NT2/D1 (cell line): ENCODE measurements around the gene ANKDD1B.

Source experiments
- SUZ12 ChIP-seq: IDR thresholded peaks from 2 replicates; pipeline ENCODE4 v1.6.1; 2011; ENCODE audit not compliant: insufficient read length, insufficient read depth; ENCODE audit errors: extremely low read depth
- YY1 ChIP-seq: IDR thresholded peaks from 2 replicates; pipeline ENCODE4 v1.6.1; 2011; ENCODE audit not compliant: insufficient read length, insufficient read depth
- ZNF274 ChIP-seq: IDR thresholded peaks from 2 replicates; pipeline ENCODE4 v1.6.1; 2011; ENCODE audit warnings: mild to moderate bottlenecking, low read depth, low read length

GRCh38 chr5:75677607-75678006 lies 66.4 kb downstream of the ANKDD1B start:
- no peak for TF ChIP-seq ZNF274
- no peak for TF ChIP-seq YY1
- no peak for TF ChIP-seq SUZ12
